Endometrial microvascular endothelial cells (primary cell): Measurements from ENCODE around the gene METTL21A. TPM values are rescaled to one million over a fixed set of nuclear protein-coding genes. Genes with fewer than 3 reads are reported as not detected.

Source experiments
- in situ Hi-C: cut with HindIII; loops from 2 replicates; pipeline ENCODE4 v1.10.0; 2017; ENCODE audit warnings: low sequenced_read_pairs, low pct_unique_long_range_greater_than_20kb; ENCODE audit errors: inconsistent ontology term
- total RNA-seq: library from RNA; depleted of rRNA; stranded (reverse); fragments of >200 nt; gene quantifications from one replicate; pipeline ENCODE4 v1.2.3, GENCODE V29; 2015; ENCODE audit errors: inconsistent ontology term

The METTL21A gene
- total RNA-seq, 1 donor from 2014 or later, result 29.7 TPM

GRCh38 chr2:207584952-207585351 is 40.2 kb downstream of the METTL21A start:
- in situ Hi-C loops, result no loop called here

GRCh38 chr2:207571370-207571769 is 53.8 kb downstream of the METTL21A start:
- in situ Hi-C loops, result no loop called here

GRCh38 chr2:207567671-207568070 is 57.5 kb downstream of the METTL21A start:
- in situ Hi-C loops, result no loop called here

DNA sequence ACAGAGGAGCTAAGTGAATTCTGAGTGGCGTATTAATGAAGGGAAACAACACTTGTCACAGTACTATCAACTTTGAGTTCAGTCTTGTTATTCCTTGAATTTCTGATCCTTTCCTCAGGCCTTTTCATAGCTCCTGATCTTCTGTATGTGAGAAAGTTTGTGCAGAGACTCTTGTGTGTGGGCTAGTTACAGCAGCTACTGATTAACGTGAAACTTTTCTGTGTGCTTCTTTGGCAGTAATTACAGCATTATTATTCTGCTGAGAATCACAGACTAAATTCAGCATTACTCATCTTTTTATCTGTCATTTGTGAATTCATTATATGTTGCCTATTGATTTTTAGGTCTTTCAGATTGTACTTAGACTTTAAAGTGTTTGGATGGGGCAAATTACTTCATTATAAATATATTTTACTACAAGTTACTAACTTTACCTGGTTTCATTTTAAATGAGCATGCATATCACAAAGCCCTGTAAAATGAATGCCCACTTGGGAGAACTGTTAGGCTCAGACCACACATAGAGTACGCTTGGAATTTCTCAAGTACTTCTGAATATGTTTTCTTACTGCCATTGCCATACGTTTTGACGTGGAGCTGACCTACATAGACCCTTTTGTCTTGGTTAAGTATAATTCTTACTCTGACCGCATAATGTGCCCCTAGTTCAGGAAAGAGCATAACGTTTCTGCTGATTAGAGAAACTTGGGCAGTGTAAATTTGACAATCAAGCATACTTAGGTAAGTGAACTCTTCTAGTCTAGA is 59.3 kb downstream of the METTL21A start:
- in situ Hi-C loops, result no loop called here

Other genes with a start within 250 kb of the METTL21A start
- 30.6 TPM for gene CREB1, start 95.4 kb downstream of the METTL21A start, total RNA-seq
- 25.7 TPM for gene CCNYL1, start 86.2 kb upstream of the METTL21A start, total RNA-seq
- gene FZD5, start 144.5 kb upstream of the METTL21A start, total RNA-seq, result 2.6 TPM